Inflammatory macrophage (primary cell): ENCODE results near the gene AGAP3.

Experiments
- DNase-seq, 2 donors: peaks; one replicate each; pipeline ENCODE4 v3.0.0-alpha.2; 2020 to 2022

Gene AGAP3

GRCh38 chr7:151137791-151138152, 51.5 kb downstream of the AGAP3 start:
- no peak for DNase-seq

- DNase-seq = no peak
These were observed 52.0 kb downstream of the AGAP3 start for GRCh38 chr7:151138153-151138851.

- DNase-seq = no peak
These were observed 53.0 kb downstream of the AGAP3 start for GRCh38 chr7:151139071-151139790.

GRCh38 chr7:151139791-151140190, 53.5 kb downstream of the AGAP3 start:
- DNase-seq = no peak

GRCh38 chr7:151140826-151141225, 54.6 kb downstream of the AGAP3 start:
- DNase-seq = no peak

GRCh38 chr7:151141311-151141854, 55.1 kb downstream of the AGAP3 start:
- no peak for DNase-seq

- DNase-seq = no peak
These were observed 55.8 kb downstream of the AGAP3 start for GRCh38 chr7:151141855-151142685.

GRCh38 chr7:151142686-151143040, 56.4 kb downstream of the AGAP3 start:
- DNase-seq = no peak

- no peak for DNase-seq
These were observed 57.2 kb downstream of the AGAP3 start for GRCh38 chr7:151143261-151144015.

GRCh38 chr7:151144387-151144786, 58.1 kb downstream of the AGAP3 start:
- no peak for DNase-seq

- no peak for DNase-seq
These were observed 60.5 kb downstream of the AGAP3 start for GRCh38 chr7:151146761-151147160.

GRCh38 chr7:151148319-151149259, 62.3 kb downstream of the AGAP3 start:
- DNase-seq = no peak

GRCh38 chr7:151150388-151150787, 64.1 kb downstream of the AGAP3 start:
- no peak for DNase-seq

GRCh38 chr7:151152643-151153513, 66.6 kb downstream of the AGAP3 start:
- no peak for DNase-seq

GRCh38 chr7:151157645-151158329, 71.5 kb downstream of the AGAP3 start:
- no peak for DNase-seq

- DNase-seq = no peak
These were observed 75.5 kb downstream of the AGAP3 start for GRCh38 chr7:151161757-151162156.

GRCh38 chr7:151166629-151167196, 80.4 kb downstream of the AGAP3 start:
- no peak for DNase-seq

- DNase-seq = no peak
These were observed 81.1 kb downstream of the AGAP3 start, which contains the start of gene GBX1 for GRCh38 chr7:151167197-151167961. Gene GBX1 (minus strand): TSS chr7:151167694. CDS start chr7:151167548, 146 bp downstream.
